Inflammatory macrophage treated with lipopolysaccharide for 4 hours (primary cell): ENCODE results near the gene TECPR2.
"Not testable (repeated sequence)": the region's sequence is repeated elsewhere in the genome, so short reads cannot be mapped to it uniquely, and the experiment has no call there.

Experiments used
- DNase-seq: peaks from one replicate; pipeline ENCODE4 v3.0.0-alpha.2; 2020

The TECPR2 gene, protein sequence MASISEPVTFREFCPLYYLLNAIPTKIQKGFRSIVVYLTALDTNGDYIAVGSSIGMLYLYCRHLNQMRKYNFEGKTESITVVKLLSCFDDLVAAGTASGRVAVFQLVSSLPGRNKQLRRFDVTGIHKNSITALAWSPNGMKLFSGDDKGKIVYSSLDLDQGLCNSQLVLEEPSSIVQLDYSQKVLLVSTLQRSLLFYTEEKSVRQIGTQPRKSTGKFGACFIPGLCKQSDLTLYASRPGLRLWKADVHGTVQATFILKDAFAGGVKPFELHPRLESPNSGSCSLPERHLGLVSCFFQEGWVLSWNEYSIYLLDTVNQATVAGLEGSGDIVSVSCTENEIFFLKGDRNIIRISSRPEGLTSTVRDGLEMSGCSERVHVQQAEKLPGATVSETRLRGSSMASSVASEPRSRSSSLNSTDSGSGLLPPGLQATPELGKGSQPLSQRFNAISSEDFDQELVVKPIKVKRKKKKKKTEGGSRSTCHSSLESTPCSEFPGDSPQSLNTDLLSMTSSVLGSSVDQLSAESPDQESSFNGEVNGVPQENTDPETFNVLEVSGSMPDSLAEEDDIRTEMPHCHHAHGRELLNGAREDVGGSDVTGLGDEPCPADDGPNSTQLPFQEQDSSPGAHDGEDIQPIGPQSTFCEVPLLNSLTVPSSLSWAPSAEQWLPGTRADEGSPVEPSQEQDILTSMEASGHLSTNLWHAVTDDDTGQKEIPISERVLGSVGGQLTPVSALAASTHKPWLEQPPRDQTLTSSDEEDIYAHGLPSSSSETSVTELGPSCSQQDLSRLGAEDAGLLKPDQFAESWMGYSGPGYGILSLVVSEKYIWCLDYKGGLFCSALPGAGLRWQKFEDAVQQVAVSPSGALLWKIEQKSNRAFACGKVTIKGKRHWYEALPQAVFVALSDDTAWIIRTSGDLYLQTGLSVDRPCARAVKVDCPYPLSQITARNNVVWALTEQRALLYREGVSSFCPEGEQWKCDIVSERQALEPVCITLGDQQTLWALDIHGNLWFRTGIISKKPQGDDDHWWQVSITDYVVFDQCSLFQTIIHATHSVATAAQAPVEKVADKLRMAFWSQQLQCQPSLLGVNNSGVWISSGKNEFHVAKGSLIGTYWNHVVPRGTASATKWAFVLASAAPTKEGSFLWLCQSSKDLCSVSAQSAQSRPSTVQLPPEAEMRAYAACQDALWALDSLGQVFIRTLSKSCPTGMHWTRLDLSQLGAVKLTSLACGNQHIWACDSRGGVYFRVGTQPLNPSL (N-terminal part only)

GRCh38 chr14:102362545-102363181 is at the start of gene TECPR2, which contains the start of gene CINP:
Gene TECPR2 (plus strand): TSS chr14:102362941. CDS start chr14:102376722, 13,781 bp downstream.
Gene CINP (minus strand): TSS chr14:102362890. CDS start chr14:102362851, 39 bp downstream.
- DNase-seq = peak; percentile 98

DNA sequence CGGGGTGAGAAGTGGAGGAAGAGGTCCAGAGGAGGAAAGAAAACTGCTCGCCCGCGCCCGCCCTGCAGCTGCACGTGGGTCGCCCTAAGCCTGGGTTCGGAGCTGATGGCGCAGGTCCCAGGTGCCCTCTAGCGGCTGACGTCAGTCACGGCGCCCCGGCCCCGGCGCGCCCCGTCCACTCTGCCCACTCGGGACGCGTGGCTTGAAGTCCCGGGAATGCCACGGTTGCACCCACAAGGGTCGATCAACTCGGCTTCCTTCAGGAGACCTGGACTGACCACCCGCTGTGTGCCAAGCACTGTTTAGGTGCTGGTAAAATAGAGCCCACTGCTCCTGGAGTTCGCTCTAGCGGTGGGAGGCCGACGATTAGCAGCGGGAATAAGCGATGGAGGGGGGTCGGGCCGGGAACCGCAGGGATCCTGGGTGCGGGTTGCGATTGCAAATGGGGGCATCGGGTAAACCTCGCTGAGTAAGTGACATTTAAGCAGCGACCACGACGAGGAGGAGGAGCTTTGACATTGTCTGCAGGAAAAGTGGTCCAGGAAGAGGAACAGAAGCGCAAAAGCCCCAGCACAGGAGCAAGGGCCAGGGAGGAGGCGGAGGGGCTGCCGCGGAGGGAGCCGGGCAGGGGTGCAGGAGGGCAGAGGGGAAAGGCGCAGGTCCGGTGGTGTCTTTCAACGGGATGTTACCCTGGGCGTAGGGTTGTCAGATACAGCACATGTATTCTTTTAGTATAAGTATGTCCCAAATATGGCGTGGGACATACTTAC is 48.3 kb upstream of the TECPR2 start:
- peak; percentile 80 for DNase-seq

DNA sequence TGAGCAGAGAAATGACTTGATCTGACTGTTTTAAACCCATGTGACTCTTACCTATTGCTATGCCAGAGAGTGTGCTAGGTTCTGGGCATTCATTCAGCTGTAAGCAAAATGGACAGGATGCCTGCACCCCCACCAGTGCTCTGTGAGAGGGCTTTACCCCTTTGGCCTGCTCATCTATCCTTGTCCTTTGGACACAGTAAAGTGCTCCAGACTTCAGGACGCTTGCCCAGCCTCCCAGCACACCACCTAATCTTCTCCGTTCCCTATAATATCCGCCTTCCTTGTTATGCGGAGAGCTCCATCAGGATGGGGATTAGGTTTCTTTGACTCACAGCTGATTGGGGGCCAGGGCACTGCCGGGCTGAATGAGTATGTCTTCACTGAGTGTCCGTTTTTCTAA is 47.6 kb upstream of the TECPR2 start:
- DNase-seq = no peak

GRCh38 chr14:102316338-102316742 is 46.4 kb upstream of the TECPR2 start:
- peak; percentile 45 for DNase-seq

GRCh38 chr14:102316743-102317563 is 45.8 kb upstream of the TECPR2 start:
- peak; percentile 92 for DNase-seq

DNA sequence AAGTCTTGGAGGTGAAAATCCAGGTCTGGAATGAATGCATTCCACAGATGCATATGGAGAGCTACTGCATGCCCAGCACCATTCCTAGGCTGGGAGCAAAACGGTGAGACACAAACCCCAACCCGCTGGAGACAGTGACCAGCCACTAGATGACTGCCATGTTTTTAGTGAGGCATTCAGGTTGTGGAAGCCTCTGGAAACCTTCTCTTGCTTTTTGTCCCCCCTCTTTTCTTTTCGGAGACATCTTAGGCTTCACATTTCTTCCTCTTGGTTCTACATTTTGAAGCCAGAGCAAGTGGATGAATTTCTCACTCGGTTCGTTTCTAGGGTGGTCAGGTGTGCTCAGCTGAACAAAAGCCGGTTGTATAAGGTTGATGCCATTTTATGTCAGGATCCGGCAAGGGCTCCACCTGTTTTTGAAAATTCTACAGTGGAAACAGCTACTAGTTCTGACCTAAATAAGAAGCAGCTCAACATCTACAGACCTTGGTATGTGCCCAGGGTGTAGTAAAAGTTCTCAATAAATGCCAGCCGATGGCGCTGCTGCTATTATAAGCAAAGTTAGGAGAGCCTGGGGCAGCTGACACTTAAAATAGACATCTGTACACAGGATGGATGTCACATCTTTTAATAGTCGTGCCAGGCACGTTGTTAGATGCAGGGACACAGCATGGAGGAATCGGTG is 45.0 kb upstream of the TECPR2 start:
- DNase-seq = peak; percentile 26

DNA sequence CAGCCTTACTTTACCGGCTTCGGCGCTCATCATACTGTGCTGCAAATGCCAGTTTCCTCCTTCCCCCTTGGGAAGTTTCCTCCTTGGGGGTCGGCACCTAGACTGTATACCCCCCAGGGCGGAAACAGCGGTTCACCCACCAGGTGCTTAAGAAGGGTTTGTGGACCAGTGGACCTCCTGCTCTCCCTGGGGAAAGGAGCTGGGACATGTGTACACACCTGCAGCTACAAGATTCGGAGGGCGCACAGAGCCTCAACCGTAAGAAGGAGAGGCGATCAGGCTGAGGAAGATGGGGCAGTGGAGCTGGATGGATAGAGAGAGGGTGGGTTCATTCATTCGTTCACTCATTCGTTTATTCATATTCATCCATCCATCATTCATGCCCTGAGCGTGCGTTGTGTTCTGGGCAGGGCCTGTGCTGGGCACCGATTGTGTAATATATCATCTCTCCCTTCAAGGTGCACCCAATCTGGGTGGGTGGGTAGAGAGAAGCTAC is 43.9 kb upstream of the TECPR2 start:
- DNase-seq = no peak

DNA sequence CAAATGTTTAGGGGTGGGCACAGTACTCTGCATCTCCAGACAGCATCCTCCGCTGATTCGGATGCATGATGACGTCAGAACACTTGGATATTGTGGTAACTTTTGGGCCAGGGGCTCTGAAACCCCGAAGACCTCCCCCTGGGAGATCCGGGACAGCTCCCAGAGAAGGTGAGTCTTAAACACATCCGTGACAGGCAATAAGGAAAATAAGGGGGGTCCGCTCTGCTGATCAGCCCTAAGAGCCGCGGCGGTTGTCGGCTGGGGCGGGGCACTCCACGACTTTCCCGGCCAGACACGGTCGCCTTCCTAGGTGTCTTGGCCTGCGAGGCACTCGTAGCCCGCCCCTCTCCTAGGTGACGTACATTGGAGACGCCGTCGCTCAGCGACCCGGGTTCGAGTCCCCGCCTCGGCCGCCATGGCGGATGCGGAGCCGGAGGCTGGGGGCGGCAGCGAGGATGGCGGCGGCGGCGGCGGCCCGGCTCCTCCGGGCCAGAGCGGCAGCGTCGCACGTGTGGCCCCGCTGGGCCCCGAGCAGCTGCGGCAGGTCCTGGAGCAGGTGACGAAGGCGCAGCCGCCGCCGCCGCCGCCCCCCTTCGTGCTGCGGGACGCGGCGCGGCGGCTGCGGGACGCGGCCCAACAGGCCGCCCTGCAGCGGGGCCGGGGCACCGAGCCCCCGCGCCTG is 43.2 kb upstream of the TECPR2 start, which contains the start of gene ZNF839:
TSS of gene ZNF839 (plus strand) at position 396 of the 682 bp plus-strand sequence. CDS start at position 416, 20 bp downstream.
- peak; percentile 93 for DNase-seq

GRCh38 chr14:102320033-102320660 is 42.6 kb upstream of the TECPR2 start:
- DNase-seq = peak; percentile 24

DNA sequence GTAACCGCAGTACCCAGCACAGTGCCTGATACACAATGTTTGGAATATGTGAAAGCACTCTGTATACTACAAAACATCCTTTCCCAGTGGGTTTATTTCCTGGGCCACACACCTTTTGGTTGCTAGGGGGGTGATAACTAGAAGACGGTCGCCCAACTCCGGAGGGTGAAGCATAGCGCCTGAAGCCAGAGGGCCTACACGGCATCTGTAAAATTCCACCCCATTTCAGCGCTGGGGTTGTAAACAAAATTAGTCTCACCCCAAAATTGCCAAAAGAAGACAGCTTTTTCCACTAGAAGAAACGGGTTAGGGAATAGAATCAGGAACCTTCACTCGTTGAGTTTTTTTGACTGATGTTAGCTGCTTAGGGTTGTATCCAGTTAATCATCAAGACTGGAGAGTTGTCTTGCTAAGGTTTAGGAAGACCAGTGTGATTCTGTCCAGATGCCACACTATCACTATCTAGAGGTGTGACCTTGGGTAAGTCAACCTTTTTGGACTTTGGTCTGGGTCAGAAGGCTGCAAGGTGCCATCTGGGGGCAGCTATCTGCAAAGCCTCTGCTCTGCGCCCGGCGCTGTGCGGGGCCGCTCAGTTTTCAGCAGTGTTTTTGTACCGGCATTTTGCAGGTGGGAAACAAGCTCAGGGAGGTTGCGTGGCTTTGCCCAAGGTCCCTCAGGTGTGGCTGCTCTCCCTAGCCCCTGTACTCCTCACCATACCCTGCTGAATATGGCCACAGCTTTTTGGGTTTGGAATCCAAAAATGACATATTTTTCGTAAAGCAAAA is 41.9 kb upstream of the TECPR2 start:
- DNase-seq = no peak

DNA sequence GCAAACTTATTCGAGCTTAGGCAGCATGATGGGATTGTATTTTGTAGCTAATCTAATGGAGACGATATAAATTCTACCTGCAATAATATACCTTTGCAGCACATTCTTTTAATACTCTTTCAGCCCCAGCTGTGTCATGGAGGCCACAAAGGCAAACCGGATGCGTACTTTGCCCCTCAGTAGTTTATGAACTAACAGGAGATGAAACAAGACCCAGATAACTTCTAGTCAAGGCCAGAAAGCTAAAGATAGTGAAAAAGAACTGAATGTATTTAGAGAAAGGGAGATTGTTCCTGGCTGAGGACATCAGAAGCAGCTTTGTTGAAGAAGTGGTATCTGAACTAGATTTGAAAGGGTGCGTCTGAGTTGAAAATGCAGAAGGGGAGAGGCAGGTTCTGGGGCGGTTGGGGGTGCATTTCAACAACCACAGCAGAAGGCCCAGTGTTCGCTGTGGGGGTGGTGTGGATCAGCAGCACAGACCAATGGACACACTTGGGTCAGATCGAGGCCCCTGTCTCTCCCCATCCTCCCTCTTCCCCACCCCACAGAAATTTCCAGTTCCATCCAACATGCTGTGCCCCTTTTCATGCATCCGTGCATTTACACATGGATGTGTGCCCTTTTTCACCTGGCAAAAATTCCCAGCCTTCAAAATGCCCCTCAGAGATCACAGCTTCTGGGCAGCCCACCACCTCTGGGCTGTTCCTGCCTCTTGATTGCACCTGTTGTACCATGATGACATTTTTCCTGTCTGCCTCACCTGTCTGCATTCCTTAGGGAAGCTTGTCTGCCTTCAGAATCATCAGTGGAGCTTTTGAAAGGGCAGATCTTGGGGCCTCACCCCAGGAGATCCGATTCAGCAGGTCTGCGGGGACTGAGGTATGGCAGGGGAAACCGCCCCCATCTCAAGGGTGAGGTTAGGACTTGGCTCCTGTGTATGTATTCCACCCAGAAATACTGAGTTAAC is 41.0 kb upstream of the TECPR2 start:
- no peak for DNase-seq

GRCh38 chr14:102323102-102323501 is 39.6 kb upstream of the TECPR2 start:
- peak; percentile 73 for DNase-seq

DNA sequence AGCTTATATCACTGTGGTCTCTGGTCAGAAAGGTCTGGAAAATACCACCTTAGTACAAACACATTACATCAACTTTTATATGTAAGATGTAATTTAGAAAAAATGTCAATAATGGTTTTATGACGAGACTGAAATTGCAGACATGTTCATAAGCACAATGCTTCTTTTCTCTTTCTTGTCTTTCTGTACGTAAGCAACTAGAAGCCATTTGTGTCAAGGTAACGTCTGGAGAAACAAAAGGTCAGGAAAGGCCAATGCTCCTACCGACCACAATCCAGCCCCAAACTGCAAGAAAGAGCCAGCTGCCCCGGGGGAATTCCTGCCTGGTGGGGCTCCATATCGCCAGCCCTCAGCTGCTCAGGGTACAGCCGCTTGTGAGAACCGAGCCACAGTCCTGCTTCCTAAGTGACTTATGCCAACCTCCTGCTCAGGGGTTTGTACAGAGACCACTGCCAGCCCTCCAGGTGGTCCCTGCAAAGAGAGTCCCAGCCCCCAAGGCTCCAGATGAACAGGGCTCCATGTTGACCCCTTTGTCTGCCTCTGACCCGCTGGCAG is 36.9 kb upstream of the TECPR2 start:
- no peak for DNase-seq

- DNase-seq = no peak
Measured at GRCh38 chr14:102326583-102326982, 36.2 kb upstream of the TECPR2 start.

- DNase-seq = not testable (repeated sequence)
Measured at GRCh38 chr14:102329381-102329780, 33.4 kb upstream of the TECPR2 start.

GRCh38 chr14:102330806-102331205 is 31.9 kb upstream of the TECPR2 start:
- no peak for DNase-seq
